Testis (tissue), 2 donors: Measurements from ENCODE around the gene PHF3.
"Not testable (repeated sequence)": the region's sequence is repeated elsewhere in the genome, so short reads cannot be mapped to it uniquely, and the experiment has no call there.

Experiments
- POLR2A ChIP-seq: fragments of 450-650 bp; IDR thresholded peaks from one replicate; pipeline ENCODE4 v1.6.1; 2017; ENCODE audit warnings: antibody characterized with exemption, mild to moderate bottlenecking, moderate library complexity
- TF ChIP-seq, protein P1 (sequence below), 3 experiments: fragments of 450-650 bp in 2 of 3; fragments of 200-600 bp in 1 of 3; sonication (generic) in 1 of 3; IDR thresholded peaks; one replicate each; pipeline ENCODE4 v1.5.1; 2016 to 2019; ENCODE audit warnings: antibody characterized with exemption in 3 of 3, mild to moderate bottlenecking in 2 of 3, moderate library complexity in 1 of 3

DNA sequence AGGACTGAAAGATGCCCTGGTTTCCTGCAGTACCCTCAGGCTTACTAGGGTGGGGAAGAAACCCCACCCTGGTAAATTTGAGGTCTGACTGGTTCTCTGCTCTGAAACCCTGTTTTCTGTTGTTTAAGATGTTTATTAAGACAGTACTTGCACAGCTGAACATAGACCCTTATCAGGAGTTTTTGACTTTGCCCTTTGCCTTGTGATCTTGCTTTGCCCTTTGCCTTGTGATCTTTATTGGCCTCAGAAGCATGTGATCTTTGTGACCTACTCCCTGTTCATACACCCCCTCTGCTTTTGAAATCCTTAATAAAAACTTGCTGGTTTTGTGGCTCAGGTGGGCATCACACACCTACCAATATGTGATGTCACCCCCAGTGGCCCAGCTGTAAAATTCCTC, 121.7 kb downstream of the PHF3 start:
- TF ChIP-seq, protein P1, sequence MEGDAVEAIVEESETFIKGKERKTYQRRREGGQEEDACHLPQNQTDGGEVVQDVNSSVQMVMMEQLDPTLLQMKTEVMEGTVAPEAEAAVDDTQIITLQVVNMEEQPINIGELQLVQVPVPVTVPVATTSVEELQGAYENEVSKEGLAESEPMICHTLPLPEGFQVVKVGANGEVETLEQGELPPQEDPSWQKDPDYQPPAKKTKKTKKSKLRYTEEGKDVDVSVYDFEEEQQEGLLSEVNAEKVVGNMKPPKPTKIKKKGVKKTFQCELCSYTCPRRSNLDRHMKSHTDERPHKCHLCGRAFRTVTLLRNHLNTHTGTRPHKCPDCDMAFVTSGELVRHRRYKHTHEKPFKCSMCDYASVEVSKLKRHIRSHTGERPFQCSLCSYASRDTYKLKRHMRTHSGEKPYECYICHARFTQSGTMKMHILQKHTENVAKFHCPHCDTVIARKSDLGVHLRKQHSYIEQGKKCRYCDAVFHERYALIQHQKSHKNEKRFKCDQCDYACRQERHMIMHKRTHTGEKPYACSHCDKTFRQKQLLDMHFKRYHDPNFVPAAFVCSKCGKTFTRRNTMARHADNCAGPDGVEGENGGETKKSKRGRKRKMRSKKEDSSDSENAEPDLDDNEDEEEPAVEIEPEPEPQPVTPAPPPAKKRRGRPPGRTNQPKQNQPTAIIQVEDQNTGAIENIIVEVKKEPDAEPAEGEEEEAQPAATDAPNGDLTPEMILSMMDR (IDR thresholded peaks at IDR 0.05), result not testable (repeated sequence)
- TF ChIP-seq POLR2A, result not testable (repeated sequence)
